GM10266 (cell line): ENCODE measurements around the gene CNTD1.

ENCODE experiments used
- DNase-seq: peaks from one replicate; pipeline ENCODE4 v3.0.0; 2012; ENCODE audit errors: extremely low spot score
- TF ChIP-seq, protein P1 (sequence below): IDR thresholded peaks from 2 replicates; pipeline ENCODE4 v1.5.1; 2012; ENCODE audit warnings: mild to moderate bottlenecking, low read depth; ENCODE audit not compliant: control insufficient read depth, insufficient read depth; ENCODE audit errors: missing control alignments

Gene CNTD1, protein sequence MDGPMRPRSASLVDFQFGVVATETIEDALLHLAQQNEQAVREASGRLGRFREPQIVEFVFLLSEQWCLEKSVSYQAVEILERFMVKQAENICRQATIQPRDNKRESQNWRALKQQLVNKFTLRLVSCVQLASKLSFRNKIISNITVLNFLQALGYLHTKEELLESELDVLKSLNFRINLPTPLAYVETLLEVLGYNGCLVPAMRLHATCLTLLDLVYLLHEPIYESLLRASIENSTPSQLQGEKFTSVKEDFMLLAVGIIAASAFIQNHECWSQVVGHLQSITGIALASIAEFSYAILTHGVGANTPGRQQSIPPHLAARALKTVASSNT

DNA sequence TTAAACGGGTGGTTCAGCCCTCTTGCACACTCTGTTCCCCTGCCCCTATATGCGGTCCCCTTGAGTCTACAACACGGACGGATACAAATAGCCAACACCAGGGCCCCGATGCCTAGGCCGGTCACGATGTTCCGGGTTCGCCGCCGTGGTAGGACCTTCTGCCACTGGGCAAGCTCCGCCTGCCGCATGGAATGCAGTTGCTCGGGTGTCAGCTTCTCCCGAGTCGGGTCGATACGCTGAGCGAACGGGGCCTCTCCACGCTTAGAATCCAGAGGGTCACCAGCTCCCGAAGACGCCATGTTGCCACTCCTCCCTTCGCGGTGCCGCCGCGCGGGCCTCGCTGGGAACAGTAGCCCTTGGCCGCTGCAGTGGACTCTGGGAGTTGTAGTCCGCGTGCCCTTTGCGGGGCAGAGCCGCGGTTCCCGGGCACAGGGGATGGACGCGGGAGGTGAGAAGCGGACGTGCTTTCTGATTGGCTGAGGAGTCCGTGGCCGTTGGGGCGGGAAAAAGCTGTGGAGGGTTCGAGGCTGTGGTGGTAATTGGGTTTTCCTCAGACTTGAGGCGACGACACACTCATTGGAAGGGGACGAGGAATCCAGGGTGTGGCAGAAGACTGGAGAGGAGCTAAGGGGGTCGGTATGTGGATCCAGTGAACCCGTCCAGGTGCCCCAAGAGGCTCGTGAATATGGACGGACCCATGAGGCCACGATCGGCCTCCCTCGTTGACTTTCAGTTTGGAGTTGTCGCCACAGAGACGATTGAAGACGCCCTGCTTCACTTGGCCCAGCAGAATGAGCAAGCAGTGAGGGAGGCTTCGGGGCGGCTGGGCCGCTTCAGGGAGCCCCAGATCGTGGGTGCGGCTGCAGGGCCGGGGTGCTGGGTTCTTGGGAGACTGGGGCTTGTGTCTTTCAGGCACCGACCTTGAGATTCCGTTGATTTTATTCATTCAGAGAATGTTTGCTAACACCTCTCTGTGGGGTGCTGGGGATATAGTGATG lies at the start of gene CNTD1, which contains the start of gene COA3:
Gene CNTD1, plus strand, starts transcription at position 479 of the 998 bp plus-strand sequence. Its CDS starts 207 bp downstream, at position 686.
Gene COA3, minus strand, starts transcription at position 322 of the 998 bp plus-strand sequence. Its CDS starts 23 bp downstream, at position 299.
- TF ChIP-seq, protein P1, sequence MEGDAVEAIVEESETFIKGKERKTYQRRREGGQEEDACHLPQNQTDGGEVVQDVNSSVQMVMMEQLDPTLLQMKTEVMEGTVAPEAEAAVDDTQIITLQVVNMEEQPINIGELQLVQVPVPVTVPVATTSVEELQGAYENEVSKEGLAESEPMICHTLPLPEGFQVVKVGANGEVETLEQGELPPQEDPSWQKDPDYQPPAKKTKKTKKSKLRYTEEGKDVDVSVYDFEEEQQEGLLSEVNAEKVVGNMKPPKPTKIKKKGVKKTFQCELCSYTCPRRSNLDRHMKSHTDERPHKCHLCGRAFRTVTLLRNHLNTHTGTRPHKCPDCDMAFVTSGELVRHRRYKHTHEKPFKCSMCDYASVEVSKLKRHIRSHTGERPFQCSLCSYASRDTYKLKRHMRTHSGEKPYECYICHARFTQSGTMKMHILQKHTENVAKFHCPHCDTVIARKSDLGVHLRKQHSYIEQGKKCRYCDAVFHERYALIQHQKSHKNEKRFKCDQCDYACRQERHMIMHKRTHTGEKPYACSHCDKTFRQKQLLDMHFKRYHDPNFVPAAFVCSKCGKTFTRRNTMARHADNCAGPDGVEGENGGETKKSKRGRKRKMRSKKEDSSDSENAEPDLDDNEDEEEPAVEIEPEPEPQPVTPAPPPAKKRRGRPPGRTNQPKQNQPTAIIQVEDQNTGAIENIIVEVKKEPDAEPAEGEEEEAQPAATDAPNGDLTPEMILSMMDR, result no peak
- peak; percentile 91 for DNase-seq

DNA sequence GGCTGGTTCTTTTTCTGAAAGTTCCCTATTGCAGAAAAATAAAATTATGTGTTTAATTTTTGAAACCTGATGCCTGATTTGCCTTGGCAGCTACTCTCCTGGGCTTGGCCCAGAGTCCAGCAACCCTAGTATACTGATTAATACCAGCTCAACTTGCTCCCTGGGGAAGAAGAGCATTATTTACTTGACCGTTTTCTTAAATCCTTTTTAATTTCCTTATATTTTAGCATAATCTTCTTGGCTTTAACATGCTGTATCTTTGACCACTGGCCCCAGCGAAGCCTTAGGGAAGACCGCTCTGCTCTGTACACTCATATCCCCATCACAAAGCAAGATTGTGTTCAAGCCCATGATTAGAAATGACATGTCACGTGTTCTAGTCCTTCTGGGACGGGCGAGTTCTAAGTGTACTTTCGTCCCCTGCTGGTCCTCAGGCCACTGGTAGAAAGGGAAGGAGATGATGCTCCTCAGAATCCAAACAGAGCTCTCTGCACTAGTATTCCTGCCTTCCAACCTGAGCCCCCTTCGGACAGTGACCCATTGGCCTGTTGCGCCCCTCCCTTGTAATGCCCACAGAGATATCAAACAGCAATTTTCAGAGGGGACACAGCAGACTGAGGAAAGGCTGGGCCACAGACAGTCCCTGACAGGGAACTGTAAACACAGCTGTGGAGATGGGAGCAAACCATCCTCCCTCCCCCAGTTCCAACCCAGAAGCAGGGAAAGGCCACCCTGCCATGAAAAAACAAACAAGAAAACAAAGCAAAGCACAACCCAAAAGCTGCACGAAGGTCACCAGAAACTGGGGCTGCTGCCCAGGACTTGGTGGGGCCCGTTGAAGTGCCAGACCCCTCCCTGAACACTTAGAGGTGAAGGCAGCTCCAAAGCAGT lies 49.5 kb upstream of the CNTD1 start:
- DNase-seq, result no peak
- TF ChIP-seq, protein P1, result no peak

DNA sequence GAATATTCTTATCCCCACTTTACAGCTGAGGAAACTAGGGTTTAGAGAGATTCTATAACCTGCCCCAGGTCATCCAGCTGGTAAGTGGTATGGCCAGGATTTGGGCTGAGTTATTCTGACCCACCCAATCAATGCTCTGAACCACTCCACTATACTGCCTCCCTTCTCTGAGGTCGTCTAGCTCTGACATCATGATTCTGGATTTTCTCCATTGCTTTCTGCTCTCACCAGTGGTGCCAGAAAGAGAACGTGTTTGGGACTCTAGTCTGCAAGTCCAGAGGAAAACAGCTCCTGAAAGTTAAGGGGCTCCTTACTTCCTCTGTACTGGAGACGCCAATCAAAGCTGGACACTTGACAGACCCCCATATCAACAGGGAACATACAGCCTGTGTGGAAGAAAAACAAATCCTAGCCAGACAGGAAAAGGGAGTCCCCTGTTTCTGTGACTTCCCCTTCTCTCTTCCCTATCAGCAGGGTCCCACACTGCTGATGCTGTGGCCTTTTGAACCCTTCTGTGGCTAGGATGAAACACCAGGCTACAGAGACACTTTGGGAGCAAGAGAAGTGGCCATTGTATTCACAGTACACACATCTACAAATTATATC lies 47.8 kb upstream of the CNTD1 start:
- no peak for DNase-seq
- TF ChIP-seq, protein P1, result no peak

DNA sequence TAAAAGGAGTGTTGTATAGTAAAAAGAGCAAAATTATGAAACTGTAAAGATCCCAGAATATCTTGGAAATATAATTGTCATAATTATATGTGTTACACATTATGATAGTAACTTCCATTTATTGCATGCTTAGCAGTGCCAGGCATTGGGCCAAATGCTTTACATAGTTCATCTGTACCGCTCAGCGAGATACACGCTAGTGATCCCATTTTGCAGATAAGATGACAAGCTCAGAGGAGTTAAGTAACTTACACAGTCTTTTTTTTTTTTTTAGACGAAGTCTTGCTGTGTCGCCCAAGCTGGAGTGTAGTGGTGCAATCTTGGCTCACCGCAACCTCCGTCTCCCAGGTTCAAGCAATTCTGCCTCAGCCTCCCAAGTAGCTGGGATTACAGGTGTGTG lies 47.0 kb upstream of the CNTD1 start:
- DNase-seq, result no peak
- TF ChIP-seq, protein P1, result no peak

DNA sequence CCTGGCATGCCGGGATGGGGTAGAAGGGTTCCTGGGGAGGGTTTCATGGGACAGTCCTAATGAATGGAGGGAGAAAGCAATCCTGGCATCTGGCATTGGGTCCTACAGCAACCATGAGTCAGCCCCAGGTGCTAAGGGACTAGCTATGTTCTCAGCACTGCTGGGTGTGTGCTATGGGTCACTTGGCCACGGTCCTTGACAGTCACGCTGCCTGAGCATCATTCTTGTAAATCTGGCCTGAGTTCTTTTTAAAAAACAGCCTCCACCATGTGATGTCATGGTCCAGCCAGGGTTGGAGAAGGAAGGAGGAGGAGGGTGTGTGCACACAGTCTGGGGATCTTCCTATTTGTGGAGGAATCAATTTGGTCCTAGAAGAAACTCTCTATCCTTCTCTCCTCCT lies 43.9 kb upstream of the CNTD1 start:
- no peak for DNase-seq

DNA sequence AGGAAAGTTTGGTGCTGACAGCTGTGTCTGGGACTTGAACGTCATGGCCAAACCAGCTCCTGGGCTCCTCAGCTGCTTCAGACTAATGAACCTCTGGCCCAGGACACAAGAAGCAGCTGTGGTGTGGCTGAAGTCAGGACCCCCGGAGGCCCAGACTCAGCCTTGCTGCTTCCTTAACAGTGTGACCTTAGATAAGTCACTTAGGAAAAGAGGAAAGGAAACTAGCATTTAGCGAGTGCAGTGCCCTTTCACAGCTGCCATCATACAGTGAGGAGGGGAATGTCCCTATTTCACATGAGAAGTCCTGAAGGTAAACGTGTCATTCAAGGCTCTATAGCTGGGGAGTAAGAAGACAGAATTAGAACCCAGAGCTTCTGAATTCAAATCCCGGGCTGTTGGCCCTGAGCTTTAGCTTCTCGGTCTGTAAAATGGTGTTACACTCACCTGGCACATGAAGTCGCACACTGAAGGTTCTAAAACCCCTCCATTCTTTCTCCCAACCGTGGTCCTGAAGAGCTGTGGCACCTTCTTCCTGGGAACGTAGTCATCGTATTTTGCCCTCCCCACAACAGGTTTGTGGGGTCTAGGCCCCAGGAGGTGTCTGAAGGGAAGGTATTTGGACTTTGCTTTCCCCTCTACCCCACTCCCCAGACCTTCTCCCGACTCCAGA lies 38.5 kb upstream of the CNTD1 start:
- DNase-seq, result peak; percentile 67
- TF ChIP-seq, protein P1, result no peak

More for the DNA sequence above, 43.9 kb upstream of the CNTD1 start:
- TF ChIP-seq, protein P1, result no peak
